GM23338 (cell line): ENCODE measurements around the gene CDC14B.

ENCODE experiments used
- CREB1 ChIP-seq: fragments of 250-450 bp; sonication (Bioruptor Pico); IDR thresholded peaks from 2 replicates; pipeline ENCODE4 v1.5.0; 2020; ENCODE audit warnings: low read depth, mild to moderate bottlenecking, moderate library complexity
- CTCF ChIP-seq, 2 experiments: fragments of 200-600 bp in 1 of 2; sonication (generic) in 1 of 2; conservative IDR thresholded peaks; 2 replicates each; pipeline versions ENCODE4 v1.5.1 to v1.6.1; 2016 to 2017; ENCODE audit warnings: antibody characterized with exemption in 2 of 2, low read depth in 2 of 2, mild to moderate bottlenecking in 2 of 2, moderate library complexity in 1 of 2
- ETS1 ChIP-seq: IDR thresholded peaks from 2 replicates; pipeline ENCODE4 v1.6.1; 2016; ENCODE audit warnings: antibody characterized with exemption
- EZH2 ChIP-seq: fragments of 200-600 bp; sonication (generic); IDR thresholded peaks from one replicate; pipeline ENCODE4 v1.8.0; 2017; ENCODE audit warnings: antibody characterized with exemption, mild to moderate bottlenecking, low read depth; ENCODE audit not compliant: unreplicated experiment
- EZH2phosphoT487 ChIP-seq: fragments of 200-600 bp; sonication (generic); IDR thresholded peaks from one replicate; pipeline ENCODE4 v1.8.1; 2018; ENCODE audit warnings: antibody characterized with exemption; ENCODE audit not compliant: unreplicated experiment
- JUNB ChIP-seq: IDR thresholded peaks from one replicate; pipeline ENCODE4 v1.6.1; 2016; ENCODE audit warnings: antibody characterized with exemption; ENCODE audit not compliant: unreplicated experiment
- NANOG ChIP-seq: IDR thresholded peaks from 2 replicates; pipeline ENCODE4 v1.6.1; 2016; ENCODE audit warnings: antibody characterized with exemption, borderline replicate concordance
- POLR2AphosphoS5 ChIP-seq: IDR thresholded peaks from 2 replicates; pipeline ENCODE4 v1.6.1; 2016; ENCODE audit warnings: antibody characterized with exemption, low read depth
- STAT1 ChIP-seq: IDR thresholded peaks from one replicate; pipeline ENCODE4 v1.6.1; 2016; ENCODE audit warnings: antibody characterized with exemption; ENCODE audit not compliant: unreplicated experiment
- ZNF114 ChIP-seq: fragments of 250-450 bp; sonication (Bioruptor Pico); IDR thresholded peaks from 2 replicates; pipeline ENCODE4 v1.5.0; 2020; ENCODE audit warnings: mild to moderate bottlenecking, moderate library complexity
- ZNF331 ChIP-seq: fragments of 250-450 bp; sonication (Bioruptor Pico); IDR thresholded peaks from 2 replicates; pipeline ENCODE4 v1.5.0; 2020; ENCODE audit warnings: low read depth, mild to moderate bottlenecking, moderate library complexity
- TF ChIP-seq, protein P1 (sequence below): IDR thresholded peaks from one replicate; pipeline ENCODE4 v1.6.1; 2018; ENCODE audit warnings: antibody characterized with exemption; ENCODE audit not compliant: unreplicated experiment
- TF ChIP-seq, protein P2 (sequence below): fragments of 250-450 bp; sonication (Bioruptor Pico); IDR thresholded peaks from 2 replicates; pipeline ENCODE4 v1.5.0; 2020; ENCODE audit warnings: mild to moderate bottlenecking, moderate library complexity

DNA sequence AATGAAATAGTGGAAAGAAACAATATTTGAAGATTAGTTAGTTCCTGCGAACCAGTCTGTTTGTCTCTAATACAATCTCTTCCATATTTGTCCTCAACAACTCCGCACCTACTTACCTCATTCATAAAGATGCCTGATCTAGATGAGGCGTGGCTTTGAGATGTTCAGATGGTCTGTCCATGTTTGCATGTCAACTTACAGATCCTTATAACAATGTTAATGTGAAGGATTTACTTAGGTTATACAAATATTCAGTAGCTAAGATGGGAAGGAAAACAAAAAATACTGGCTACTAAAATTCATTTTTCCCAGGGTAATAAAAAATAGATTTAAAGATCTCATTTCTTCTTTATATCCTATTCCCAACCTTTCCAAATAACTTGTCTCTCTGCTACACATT is 8.3 kb downstream of the CDC14B start:
- TF ChIP-seq CTCF (conservative IDR thresholded peaks at IDR 0.05; ENCODE audit: low read depth in 2 of 2): no peak
- TF ChIP-seq, protein P1, sequence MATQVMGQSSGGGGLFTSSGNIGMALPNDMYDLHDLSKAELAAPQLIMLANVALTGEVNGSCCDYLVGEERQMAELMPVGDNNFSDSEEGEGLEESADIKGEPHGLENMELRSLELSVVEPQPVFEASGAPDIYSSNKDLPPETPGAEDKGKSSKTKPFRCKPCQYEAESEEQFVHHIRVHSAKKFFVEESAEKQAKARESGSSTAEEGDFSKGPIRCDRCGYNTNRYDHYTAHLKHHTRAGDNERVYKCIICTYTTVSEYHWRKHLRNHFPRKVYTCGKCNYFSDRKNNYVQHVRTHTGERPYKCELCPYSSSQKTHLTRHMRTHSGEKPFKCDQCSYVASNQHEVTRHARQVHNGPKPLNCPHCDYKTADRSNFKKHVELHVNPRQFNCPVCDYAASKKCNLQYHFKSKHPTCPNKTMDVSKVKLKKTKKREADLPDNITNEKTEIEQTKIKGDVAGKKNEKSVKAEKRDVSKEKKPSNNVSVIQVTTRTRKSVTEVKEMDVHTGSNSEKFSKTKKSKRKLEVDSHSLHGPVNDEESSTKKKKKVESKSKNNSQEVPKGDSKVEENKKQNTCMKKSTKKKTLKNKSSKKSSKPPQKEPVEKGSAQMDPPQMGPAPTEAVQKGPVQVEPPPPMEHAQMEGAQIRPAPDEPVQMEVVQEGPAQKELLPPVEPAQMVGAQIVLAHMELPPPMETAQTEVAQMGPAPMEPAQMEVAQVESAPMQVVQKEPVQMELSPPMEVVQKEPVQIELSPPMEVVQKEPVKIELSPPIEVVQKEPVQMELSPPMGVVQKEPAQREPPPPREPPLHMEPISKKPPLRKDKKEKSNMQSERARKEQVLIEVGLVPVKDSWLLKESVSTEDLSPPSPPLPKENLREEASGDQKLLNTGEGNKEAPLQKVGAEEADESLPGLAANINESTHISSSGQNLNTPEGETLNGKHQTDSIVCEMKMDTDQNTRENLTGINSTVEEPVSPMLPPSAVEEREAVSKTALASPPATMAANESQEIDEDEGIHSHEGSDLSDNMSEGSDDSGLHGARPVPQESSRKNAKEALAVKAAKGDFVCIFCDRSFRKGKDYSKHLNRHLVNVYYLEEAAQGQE: no peak
- TF ChIP-seq CREB1: no peak
- no peak for TF ChIP-seq EZH2phosphoT487
- TF ChIP-seq POLR2AphosphoS5: no peak
- TF ChIP-seq ZNF331 (CRISPR knock-in tag): no peak
- TF ChIP-seq ZNF114 (CRISPR knock-in tag): no peak
- TF ChIP-seq EZH2: no peak
- TF ChIP-seq STAT1: no peak
- TF ChIP-seq NANOG: no peak
- TF ChIP-seq, protein P2, sequence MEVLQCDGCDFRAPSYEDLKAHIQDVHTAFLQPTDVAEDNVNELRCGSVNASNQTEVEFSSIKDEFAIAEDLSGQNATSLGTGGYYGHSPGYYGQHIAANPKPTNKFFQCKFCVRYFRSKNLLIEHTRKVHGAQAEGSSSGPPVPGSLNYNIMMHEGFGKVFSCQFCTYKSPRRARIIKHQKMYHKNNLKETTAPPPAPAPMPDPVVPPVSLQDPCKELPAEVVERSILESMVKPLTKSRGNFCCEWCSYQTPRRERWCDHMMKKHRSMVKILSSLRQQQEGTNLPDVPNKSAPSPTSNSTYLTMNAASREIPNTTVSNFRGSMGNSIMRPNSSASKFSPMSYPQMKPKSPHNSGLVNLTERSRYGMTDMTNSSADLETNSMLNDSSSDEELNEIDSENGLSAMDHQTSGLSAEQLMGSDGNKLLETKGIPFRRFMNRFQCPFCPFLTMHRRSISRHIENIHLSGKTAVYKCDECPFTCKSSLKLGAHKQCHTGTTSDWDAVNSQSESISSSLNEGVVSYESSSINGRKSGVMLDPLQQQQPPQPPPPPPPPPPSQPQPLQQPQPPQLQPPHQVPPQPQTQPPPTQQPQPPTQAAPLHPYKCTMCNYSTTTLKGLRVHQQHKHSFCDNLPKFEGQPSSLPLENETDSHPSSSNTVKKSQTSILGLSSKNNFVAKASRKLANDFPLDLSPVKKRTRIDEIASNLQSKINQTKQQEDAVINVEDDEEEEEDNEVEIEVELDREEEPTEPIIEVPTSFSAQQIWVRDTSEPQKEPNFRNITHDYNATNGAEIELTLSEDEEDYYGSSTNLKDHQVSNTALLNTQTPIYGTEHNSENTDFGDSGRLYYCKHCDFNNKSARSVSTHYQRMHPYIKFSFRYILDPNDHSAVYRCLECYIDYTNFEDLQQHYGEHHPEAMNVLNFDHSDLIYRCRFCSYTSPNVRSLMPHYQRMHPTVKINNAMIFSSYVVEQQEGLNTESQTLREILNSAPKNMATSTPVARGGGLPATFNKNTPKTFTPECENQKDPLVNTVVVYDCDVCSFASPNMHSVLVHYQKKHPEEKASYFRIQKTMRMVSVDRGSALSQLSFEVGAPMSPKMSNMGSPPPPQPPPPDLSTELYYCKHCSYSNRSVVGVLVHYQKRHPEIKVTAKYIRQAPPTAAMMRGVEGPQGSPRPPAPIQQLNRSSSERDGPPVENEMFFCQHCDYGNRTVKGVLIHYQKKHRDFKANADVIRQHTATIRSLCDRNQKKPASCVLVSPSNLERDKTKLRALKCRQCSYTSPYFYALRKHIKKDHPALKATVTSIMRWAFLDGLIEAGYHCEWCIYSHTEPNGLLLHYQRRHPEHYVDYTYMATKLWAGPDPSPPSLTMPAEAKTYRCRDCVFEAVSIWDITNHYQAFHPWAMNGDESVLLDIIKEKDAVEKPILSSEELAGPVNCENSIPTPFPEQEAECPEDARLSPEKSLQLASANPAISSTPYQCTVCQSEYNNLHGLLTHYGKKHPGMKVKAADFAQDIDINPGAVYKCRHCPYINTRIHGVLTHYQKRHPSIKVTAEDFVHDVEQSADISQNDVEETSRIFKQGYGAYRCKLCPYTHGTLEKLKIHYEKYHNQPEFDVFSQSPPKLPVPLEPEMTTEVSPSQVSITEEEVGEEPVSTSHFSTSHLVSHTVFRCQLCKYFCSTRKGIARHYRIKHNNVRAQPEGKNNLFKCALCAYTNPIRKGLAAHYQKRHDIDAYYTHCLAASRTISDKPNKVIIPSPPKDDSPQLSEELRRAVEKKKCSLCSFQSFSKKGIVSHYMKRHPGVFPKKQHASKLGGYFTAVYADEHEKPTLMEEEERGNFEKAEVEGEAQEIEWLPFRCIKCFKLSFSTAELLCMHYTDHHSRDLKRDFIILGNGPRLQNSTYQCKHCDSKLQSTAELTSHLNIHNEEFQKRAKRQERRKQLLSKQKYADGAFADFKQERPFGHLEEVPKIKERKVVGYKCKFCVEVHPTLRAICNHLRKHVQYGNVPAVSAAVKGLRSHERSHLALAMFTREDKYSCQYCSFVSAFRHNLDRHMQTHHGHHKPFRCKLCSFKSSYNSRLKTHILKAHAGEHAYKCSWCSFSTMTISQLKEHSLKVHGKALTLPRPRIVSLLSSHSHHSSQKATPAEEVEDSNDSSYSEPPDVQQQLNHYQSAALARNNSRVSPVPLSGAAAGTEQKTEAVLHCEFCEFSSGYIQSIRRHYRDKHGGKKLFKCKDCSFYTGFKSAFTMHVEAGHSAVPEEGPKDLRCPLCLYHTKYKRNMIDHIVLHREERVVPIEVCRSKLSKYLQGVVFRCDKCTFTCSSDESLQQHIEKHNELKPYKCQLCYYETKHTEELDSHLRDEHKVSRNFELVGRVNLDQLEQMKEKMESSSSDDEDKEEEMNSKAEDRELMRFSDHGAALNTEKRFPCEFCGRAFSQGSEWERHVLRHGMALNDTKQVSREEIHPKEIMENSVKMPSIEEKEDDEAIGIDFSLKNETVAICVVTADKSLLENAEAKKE: no peak
- no peak for TF ChIP-seq ETS1
- TF ChIP-seq JUNB: no peak
